ENCODE measurements around the gene SLC17A1.
A peak's percentile ranks its signal among the peaks of the same experiment; 100 is the strongest.

The SLC17A1 gene

GRCh38 chr6:25832670-25833069 lies 818 bp upstream of the SLC17A1 start:
- DNase-seq (ENCODE audit: low read depth, low spot score), result no peak

DNA sequence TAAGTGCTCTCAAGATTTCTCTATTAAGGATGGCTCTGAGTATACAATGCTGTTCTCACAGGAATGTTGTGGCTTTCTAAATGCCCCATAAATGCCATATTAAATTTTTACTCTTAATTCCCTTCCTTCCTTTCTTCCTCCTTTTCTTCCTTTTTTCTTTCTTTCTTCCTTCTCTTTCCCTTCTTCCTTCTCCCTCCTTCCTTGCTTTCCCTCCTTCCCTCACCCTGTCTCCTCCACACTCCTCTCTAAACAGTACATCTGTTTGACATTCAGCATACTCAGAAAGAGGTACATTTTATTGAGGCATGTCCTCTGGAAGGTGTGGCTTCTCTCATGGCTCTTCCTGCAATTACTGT lies 433 bp upstream of the SLC17A1 start:
- no peak for DNase-seq (ENCODE audit: low read depth, low spot score)

DNA sequence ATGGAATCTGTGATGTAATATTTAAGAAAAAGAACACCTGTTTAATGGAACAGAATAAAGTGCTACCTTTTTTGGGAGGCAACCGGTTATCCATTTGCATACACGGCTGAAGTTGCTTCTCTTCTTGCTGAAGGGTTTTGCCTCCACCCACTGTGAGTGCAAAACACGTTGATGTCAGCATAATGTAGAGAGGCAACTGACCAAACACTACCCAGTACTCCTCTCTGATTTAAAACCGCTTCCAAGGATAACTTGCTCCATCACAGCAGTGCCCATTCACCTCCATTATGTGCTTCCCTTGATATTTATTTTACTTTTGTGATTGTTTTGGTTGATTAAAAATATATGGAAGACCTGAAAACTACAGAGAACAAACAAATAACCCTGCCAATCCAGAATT lies 1.4 kb downstream of the SLC17A1 start:
- DNase-seq (ENCODE audit: low read depth, low spot score), result no peak

DNA sequence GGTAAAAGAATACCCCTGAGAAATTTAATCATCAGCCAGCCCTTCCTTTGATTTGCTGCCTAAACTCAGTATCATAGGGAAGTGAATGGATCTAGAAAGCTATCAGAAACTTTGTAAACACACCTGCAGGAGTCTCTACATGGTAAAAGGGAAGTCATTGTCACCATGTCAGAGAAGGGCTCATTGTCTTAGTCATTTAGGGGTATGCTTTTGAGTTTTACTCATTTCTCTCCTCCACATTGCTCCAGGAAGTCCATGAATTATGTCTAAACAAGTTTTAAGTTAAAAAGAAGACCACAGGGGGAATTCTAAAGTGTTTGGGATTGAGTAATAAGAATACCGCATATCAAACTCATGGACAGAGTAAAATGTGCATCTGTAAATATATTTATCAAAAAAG lies 2.5 kb downstream of the SLC17A1 start:
- no peak for DNase-seq (ENCODE audit: low read depth, low spot score)

GRCh38 chr6:25821341-25821740 lies 10.5 kb downstream of the SLC17A1 start:
- DNase-seq (ENCODE audit: low read depth, low spot score), result no peak

DNA sequence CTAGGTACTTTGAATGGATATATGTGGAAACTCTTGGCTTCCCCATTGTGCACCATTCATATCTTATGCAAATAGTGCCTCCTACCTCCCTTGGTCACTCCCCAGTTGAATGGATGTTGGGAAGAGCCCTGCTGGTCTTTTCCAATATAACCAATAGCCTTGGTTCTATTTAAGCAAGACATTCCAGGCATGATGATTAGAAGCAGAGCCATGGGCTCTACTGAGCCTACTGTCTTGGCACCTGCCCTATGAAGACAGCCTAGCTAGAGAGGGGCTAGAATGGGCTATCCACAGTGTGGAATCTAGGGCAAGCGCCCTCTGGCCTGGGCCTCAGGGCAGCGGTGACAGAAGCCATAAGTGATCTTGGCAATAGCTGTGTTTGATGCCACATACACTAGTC lies 15.6 kb downstream of the SLC17A1 start:
- no peak for DNase-seq (ENCODE audit: low read depth, low spot score)

DNA sequence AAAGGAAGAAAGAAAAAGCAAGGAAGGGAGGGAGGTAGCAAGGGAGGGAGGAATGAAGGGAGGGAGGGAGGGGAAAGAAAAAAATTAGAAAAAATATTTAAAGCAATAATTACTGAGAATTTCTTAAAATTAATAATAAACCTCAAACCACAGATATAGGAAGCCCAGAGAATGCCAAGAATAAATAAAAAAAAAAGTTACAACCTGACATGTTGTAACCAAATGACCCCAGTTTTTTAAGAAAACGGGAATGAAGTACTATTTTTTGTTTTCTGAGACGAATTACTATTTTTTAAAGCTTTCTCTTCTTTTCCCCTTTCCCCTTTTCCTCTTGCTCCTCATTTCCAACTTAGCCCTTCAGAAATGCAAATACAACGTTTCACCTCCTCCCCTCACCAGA lies 16.7 kb downstream of the SLC17A1 start:
- no peak for DNase-seq (ENCODE audit: low read depth, low spot score)

GRCh38 chr6:25804804-25805203 lies 27.0 kb downstream of the SLC17A1 start:
- DNase-seq (ENCODE audit: low read depth, low spot score), result no peak

DNA sequence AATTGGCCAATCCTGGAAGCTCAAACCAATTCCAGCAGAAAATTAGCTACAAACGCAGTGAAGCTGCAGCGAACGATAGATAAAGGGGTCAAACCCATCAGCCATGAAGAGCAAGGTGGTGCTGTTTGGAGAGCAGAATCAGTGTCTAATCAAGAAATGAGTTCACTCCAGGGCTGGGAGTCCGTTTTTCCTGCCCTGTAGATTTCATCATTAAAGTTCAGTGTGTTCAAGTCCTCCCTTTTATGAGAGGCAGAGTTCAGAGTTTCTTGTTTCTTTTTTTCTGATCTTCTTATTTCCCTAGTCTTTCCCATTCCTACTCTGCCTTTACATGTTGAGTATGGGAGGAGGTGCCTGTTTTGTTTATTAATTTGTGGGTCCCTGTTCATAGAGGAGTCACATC lies 30.4 kb downstream of the SLC17A1 start:
- DNase-seq (ENCODE audit: low read depth, low spot score), result no peak

DNA sequence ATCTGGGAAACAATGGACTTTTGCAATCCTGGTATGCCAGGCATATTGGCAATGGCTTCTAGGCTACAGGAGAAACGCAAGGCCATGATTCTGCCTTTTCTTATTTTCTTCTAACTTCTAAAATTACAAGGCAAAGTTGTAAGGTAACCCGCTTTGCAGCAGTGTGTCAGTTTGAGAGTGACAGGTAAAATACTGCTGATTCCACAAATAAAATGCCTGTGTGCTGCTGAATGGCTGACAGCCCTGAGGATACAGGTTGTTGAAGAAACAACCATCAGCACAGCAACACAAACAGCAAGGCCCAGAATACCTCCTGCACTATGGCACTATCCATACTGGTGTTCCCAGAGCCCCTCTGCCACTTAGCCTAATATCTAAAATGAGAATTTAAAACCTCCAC lies 37.1 kb downstream of the SLC17A1 start:
- DNase-seq (ENCODE audit: low read depth, low spot score), result no peak

DNA sequence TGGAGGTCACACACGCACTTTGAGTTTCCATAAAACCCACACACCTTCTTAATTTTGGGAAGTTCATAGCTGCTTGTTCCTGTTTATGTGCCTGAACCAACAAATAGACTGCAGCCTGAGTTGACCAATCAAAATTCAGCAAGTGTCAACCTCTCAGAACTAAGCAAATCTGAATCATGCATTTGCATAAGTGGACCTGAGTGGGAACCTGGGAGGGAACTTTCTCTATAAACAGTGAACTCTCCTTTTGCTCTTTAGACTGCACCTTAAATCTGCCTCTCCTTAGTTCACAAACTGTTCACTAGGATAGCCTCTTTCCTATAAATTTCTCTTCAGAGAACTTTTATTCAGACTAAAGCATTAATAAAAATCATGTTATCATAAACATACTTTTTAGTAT lies 37.9 kb downstream of the SLC17A1 start:
- DNase-seq (ENCODE audit: low read depth, low spot score), result no peak

- no peak for DNase-seq (ENCODE audit: low read depth, low spot score)
These were observed 39.8 kb downstream of the SLC17A1 start for GRCh38 chr6:25792016-25792415.

DNA sequence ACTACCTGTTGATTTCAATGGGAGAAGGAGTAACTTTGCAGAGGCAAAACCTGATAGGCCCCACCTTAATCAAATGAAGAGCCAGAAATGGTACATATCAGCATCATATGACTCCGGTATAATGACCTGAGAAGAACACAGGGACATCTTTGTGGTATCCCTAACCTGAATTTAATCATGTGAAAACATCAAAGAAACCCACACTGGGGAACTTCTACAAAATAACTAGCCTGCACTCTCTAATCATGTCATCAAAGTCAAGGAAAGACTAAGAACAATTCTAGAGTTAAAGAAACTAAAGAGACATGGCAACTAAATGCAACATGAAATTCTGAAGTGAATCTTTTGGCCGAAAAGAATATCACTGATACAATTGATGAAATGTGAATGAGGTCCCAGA lies 42.4 kb downstream of the SLC17A1 start:
- DNase-seq (ENCODE audit: low read depth, low spot score), result no peak

GRCh38 chr6:25788305-25788922 lies 43.4 kb downstream of the SLC17A1 start:
- DNase-seq (ENCODE audit: low read depth, low spot score), result peak; percentile 74

DNA sequence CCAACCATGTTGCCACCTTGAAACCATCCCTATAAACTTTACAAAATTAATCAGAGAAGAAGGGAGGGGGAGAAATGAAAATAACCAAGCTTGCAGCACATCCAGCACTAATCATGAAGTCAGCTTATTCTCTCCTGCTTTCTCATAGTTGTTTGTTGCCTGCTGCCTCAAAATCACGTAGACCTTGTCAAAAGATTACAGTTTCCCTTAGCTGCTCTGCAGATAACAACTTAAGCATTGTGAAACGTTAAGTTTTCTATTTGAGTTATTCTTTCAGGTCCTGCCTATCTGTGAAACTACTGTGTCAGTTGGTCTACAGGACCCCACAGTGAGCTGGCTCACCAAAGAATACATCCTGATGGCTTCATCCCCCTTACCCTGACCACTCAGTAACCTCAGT lies 44.4 kb downstream of the SLC17A1 start:
- DNase-seq (ENCODE audit: low read depth, low spot score), result no peak

- no peak for DNase-seq (ENCODE audit: low read depth, low spot score)
These were observed 50.7 kb downstream of the SLC17A1 start for GRCh38 chr6:25781134-25781533.

GRCh38 chr6:25777856-25778649 lies 53.8 kb downstream of the SLC17A1 start:
- DNase-seq (ENCODE audit: low read depth, low spot score), result no peak

DNA sequence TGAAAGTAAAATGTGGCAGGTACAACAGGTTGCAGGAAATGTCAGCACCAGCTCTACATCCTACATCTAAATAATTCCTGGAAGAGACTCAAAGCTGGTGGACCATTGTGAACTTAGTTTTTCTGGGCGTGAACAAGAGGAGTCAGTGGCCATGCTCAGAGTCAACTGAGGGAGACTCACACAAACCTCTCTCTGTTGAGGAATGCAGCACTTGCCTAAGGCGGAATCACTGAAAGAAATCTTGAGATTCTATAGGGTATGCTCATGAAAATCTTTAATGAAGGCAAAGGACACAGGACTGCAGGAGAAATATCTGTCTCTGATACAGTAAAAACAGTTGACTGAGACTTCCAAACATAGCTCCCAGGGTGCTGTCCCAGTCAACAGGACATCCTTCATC lies 54.8 kb downstream of the SLC17A1 start:
- DNase-seq (ENCODE audit: low read depth, low spot score), result peak; percentile 21

DNA sequence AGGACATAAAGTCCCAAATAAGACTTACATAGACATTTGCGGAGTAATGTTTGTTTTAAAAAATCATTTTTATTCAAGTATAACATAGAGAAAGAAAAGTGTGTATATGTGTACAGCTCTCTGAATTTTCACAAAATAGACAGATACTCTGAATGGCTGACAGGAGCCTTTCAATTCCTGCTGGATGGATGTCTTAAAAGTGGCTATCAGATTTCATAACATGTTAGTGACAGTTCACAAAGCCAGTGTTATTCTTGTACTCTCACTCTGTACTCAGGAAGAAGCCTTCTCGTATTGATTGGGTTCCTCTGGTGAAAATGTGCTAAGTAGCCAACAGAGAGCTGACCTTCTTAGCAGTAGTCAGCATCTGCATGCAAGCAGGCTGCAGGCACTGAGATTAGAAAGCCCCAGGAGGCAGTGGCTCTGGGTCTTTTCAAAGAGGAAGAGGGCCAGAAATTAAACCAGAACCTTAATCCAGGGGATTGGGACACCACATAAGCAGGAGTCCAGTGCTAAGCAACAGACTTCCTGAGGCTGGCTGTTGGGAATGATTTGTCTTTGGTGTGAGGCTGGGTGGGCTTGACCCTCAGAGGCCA lies 57.6 kb downstream of the SLC17A1 start:
- peak; percentile 71 for DNase-seq (ENCODE audit: low read depth, low spot score)

DNA sequence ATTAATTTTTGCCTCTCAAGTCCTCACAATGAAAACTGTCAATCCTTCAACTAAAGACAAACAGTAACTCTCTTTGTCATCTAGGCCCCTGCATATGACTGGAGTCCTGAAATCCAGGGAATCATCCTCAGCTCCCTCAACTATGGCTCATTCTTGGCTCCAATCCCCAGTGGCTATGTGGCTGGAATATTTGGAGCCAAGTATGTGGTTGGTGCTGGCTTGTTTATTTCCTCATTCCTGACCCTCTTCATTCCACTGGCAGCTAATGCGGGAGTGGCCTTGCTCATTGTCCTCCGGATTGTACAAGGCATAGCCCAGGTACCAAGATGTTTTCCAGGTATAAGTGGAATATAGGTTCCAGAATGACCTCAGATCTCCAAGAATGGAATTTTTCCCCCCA lies 61.9 kb downstream of the SLC17A1 start:
- no peak for DNase-seq (ENCODE audit: low read depth, low spot score)

GRCh38 chr6:25768566-25768965 lies 63.3 kb downstream of the SLC17A1 start:
- DNase-seq (ENCODE audit: low read depth, low spot score), result no peak

DNA sequence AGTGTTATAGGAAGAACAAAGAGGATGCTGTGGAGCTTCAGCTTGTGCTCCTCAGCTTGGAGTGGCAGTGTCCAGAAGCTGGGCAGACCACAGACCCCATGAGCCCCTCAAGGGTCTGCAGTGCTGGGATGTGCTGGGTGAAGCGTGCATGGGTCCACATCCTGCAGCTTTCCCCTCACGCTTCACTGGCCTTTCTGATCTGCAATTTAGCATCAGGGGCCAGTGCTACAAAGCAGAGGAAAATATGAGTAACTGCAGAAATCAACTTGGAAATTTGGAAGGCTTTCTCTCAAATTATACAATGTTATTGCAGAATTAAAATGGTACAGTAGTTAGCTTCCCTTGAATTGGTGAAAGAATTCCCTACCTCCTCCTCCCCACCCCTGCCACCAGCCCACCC lies 67.2 kb downstream of the SLC17A1 start:
- no peak for DNase-seq (ENCODE audit: low read depth, low spot score)

- no peak for DNase-seq (ENCODE audit: low read depth, low spot score)
These were observed 73.8 kb downstream of the SLC17A1 start for GRCh38 chr6:25757936-25758642.
